ENCODE measurements around the gene TIE1. TPM values are rescaled to one million over a fixed set of nuclear protein-coding genes. Genes with fewer than 3 reads are reported as not detected.

The TIE1 gene
- polyA plus RNA-seq, 2 donors, result 4.2 to 4.7 TPM

DNA sequence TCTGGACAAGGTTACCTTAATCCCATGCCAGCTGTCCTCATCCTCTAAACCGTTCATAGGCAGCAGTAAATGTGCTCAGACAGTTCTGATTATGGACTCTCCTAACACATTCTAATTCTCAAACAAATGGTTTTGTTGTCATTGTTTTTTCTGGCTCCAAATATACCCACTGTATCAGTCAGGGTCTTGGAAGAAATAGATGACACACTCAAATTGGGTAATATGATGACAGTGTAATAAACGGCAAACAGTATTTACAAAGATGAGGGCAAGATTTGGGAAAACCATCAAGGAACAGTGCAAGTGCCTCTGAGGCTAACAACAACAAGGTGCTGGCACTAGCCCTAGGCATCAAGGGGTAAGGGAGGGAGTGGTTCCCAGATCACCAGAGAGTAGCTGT, 53.7 kb downstream of the TIE1 start:
- no peak overlapping the region for H3K4me3 ChIP-seq (ENCODE audit: low read depth in 1 of 2, low read length in 2 of 2)
- H3K4me1 ChIP-seq (ENCODE audit: control insufficient read depth in 2 of 2, insufficient read depth in 2 of 2, low read length in 1 of 2), result peaks cover 0 to 6% of the 10 kb centered on the region in 2 donors
- 86 to 87% methylated on average over 2 of the region's 2 CpGs for WGBS, 2 donors
- no peaks in the 10 kb centered on the region for H3K36me3 ChIP-seq (ENCODE audit: control insufficient read depth in 2 of 2, insufficient read depth in 2 of 2, low read length in 1 of 2)
- no peaks in the 10 kb centered on the region for H3K27me3 ChIP-seq (ENCODE audit: control insufficient read depth in 1 of 2, insufficient read depth in 2 of 2, low read length in 2 of 2)
- no peaks in the 10 kb centered on the region for H3K9me3 ChIP-seq (ENCODE audit: control insufficient read depth in 2 of 2, insufficient read depth in 1 of 2, low read depth in 1 of 2, low read length in 1 of 2)
- H3K27ac ChIP-seq (ENCODE audit: low read depth in 2 of 2, low read length in 1 of 2), result no peak overlapping the region

DNA sequence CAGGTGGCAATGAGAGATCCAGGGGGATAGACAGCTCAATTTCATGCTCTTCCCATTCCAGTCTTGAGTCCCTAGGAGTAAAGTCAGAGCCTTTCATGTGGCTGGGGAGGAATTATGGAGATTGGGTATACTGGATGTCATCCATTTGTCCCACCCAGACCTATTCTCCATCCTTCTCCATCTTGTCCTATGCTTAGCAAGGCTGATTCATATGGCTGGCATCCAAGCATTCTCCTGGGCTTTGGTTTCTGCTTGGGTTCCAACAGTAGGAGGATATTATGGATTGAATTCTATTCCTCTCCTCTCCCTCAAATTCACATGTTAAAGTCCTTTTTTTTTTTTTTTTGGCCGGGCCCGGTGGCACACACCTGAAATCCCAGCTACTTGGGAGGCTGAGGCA, 54.2 kb downstream of the TIE1 start:
- Histone ChIP-seq H3K4me1 (ENCODE audit: control insufficient read depth in 2 of 2, insufficient read depth in 2 of 2, low read length in 1 of 2) (peaks cover 0 to 4% of the 10 kb centered on the region in 2 donors), H3K9me3 (ENCODE audit: control insufficient read depth in 2 of 2, insufficient read depth in 1 of 2, low read depth in 1 of 2, low read length in 1 of 2) (no peaks in the 10 kb centered on the region), H3K4me3 (ENCODE audit: low read depth in 1 of 2, low read length in 2 of 2) (no peak overlapping the region), H3K36me3 (ENCODE audit: control insufficient read depth in 2 of 2, insufficient read depth in 2 of 2, low read length in 1 of 2) (no peaks in the 10 kb centered on the region), H3K27me3 (ENCODE audit: control insufficient read depth in 1 of 2, insufficient read depth in 2 of 2, low read length in 2 of 2) (no peaks in the 10 kb centered on the region), H3K27ac (ENCODE audit: low read depth in 2 of 2, low read length in 1 of 2) (no peak overlapping the region)
- WGBS, 2 donors, result 94% methylated on average over 2 of the region's 2 CpGs

DNA sequence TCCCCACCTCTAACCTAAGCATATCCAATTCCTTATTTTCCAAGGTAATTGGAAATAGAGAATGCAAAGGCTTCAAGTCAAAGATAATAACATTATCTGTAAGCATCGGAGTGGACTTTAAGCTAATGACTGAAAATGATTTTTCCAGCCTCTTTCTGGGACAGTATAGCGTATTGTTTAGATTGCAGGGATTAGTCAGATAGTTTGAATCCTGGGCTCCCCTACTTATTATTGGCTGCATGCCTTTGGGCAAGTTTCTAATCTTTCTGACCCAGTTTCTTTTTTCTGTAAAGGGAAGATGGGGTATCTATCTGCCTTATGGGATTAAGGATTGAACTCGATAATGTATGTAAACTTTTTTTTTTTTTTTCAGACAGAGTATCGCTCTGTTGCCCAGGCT, 56.5 kb downstream of the TIE1 start:
- Histone ChIP-seq H3K9me3 (ENCODE audit: control insufficient read depth in 2 of 2, insufficient read depth in 1 of 2, low read depth in 1 of 2, low read length in 1 of 2) (no peaks in the 10 kb centered on the region), H3K27me3 (ENCODE audit: control insufficient read depth in 1 of 2, insufficient read depth in 2 of 2, low read length in 2 of 2) (no peaks in the 10 kb centered on the region), H3K27ac (ENCODE audit: low read depth in 2 of 2, low read length in 1 of 2) (no peak overlapping the region), H3K4me3 (ENCODE audit: low read depth in 1 of 2, low read length in 2 of 2) (no peak overlapping the region), H3K36me3 (ENCODE audit: control insufficient read depth in 2 of 2, insufficient read depth in 2 of 2, low read length in 1 of 2) (peaks cover 0 to 8% of the 10 kb centered on the region in 2 donors), H3K4me1 (ENCODE audit: control insufficient read depth in 2 of 2, insufficient read depth in 2 of 2, low read length in 1 of 2) (peaks cover 0 to 9% of the 10 kb centered on the region in 2 donors)
- WGBS, 2 donors, result 80 to 86% methylated on average over 4 of the region's 4 CpGs

DNA sequence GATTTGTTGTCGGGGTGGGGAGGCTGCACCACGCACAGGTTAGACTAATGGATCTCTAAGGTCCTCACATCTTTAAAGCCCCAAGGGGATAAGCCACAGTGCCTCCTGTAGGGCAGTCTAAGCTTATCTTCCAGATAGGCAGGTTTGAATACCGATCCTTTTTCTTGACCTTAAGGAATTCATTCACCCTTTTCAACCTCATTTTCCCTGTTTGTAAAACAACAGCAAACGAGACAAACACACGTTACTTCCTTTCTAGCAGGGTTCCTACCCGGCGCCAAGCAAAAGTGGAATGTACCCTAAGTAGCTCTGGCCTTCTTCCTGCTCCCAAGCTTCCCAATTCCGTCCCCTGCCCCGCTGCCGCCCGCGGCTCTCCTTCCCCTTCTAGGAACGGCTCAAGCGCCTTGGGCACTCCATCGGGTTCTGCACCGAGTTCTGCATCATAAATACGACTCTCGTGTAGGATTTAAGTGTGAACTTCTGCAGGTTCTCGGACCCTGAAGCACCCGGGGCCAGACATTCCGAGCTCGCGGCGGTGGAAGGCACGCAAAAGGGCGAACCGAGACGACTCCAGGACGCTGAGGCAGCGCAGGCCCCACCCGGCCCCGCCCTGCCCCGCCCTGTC, 57.5 kb downstream of the TIE1 start:
- Histone ChIP-seq H3K27ac (ENCODE audit: low read depth in 2 of 2, low read length in 1 of 2) (peak overlapping the region; percentile 85 to 97), H3K36me3 (ENCODE audit: control insufficient read depth in 2 of 2, insufficient read depth in 2 of 2, low read length in 1 of 2) (peaks cover 5 to 11% of the 10 kb centered on the region in 2 donors), H3K4me3 (ENCODE audit: low read depth in 1 of 2, low read length in 2 of 2) (peak overlapping the region; percentile 45 to 62), H3K27me3 (ENCODE audit: control insufficient read depth in 1 of 2, insufficient read depth in 2 of 2, low read length in 2 of 2) (no peaks in the 10 kb centered on the region), H3K4me1 (ENCODE audit: control insufficient read depth in 2 of 2, insufficient read depth in 2 of 2, low read length in 1 of 2) (peaks cover 2 to 9% of the 10 kb centered on the region in 2 donors), H3K9me3 (ENCODE audit: control insufficient read depth in 2 of 2, insufficient read depth in 1 of 2, low read depth in 1 of 2, low read length in 1 of 2) (no peaks in the 10 kb centered on the region)
- WGBS, 2 donors, result 1% methylated on average over 27 to 33 of the region's 33 CpGs

DNA sequence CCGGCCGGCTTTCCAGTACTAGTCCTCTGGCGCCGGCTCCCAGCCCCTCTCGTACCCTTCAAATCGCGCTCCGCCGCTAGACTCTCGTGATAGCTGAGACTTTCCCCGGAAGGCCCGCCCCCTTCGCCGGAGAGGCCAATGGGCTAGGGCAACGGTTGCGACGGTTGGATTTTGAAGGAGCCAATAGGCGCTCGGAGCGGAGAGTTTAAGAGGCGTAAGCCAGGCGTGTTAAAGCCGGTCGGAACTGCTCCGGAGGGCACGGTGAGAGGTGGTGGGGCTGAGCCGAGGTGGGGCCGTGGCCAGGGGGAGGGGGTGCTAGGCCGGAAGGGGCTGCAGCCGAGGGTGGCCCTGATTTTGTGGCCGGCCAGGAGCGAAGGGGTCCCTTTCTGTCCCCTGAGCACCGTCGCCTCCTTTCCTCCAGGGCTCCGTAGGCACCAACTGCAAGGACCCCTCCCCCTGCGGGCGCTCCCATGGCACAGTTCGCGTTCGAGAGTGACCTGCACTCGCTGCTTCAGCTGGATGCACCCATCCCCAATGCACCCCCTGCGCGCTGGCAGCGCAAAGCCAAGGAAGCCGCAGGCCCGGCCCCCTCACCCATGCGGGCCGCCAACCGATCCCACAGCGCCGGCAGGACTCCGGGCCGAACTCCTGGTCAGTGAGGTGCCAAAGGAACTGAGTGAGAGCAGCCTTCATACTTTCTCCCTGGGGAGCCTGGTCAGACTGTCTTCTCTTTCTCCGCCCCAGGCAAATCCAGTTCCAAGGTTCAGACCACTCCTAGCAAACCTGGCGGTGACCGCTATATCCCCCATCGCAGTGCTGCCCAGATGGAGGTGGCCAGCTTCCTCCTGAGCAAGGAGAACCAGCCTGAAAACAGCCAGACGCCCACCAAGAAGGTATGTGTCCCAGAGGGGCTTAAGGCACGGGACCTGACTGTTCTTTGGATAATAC, 58.2 kb downstream of the TIE1 start, which contains the start of gene CDC20:
TSS of gene CDC20 (plus strand) at position 236 of the 948 bp plus-strand sequence. CDS start at position 471, 235 bp downstream.
- 3 to 4% methylated on average over 55 to 59 of the region's 59 CpGs for WGBS, 2 donors
- Histone ChIP-seq H3K4me3 (ENCODE audit: low read depth in 1 of 2, low read length in 2 of 2) (peak within 1 kb of the TSS; percentile 45 to 62), H3K36me3 (ENCODE audit: control insufficient read depth in 2 of 2, insufficient read depth in 2 of 2, low read length in 1 of 2) (peaks cover 9 to 16% of the 10 kb centered on the region in 2 donors), H3K4me1 (ENCODE audit: control insufficient read depth in 2 of 2, insufficient read depth in 2 of 2, low read length in 1 of 2) (peaks cover 2 to 9% of the 10 kb centered on the region in 2 donors), H3K27me3 (ENCODE audit: control insufficient read depth in 1 of 2, insufficient read depth in 2 of 2, low read length in 2 of 2) (no peaks in the 10 kb centered on the region), H3K27ac (ENCODE audit: low read depth in 2 of 2, low read length in 1 of 2) (peak within 1 kb of the TSS; percentile 85 to 97), H3K9me3 (ENCODE audit: control insufficient read depth in 2 of 2, insufficient read depth in 1 of 2, low read depth in 1 of 2, low read length in 1 of 2) (no peaks in the 10 kb centered on the region)

DNA sequence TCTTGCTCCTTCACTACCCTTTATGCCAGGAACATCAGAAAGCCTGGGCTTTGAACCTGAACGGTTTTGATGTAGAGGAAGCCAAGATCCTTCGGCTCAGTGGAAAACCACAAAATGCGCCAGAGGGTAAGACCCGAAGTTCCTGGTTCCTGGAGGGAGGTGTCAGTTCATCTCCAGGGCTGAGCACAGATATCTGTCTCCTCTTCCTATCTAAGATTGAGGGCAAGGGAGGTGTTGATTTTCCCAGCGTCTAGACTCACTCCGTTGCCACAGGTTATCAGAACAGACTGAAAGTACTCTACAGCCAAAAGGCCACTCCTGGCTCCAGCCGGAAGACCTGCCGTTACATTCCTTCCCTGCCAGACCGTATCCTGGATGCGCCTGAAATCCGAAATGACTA, 58.9 kb downstream of the TIE1 start:
- WGBS, 2 donors, result 29 to 38% methylated on average over 11 of the region's 11 CpGs
- Histone ChIP-seq H3K27me3 (ENCODE audit: control insufficient read depth in 1 of 2, insufficient read depth in 2 of 2, low read length in 2 of 2) (no peaks in the 10 kb centered on the region), H3K27ac (ENCODE audit: low read depth in 2 of 2, low read length in 1 of 2) (peak overlapping the region in 1 of 2 donors; percentile 44), H3K9me3 (ENCODE audit: control insufficient read depth in 2 of 2, insufficient read depth in 1 of 2, low read depth in 1 of 2, low read length in 1 of 2) (no peaks in the 10 kb centered on the region), H3K36me3 (ENCODE audit: control insufficient read depth in 2 of 2, insufficient read depth in 2 of 2, low read length in 1 of 2) (peaks cover 16 to 23% of the 10 kb centered on the region in 2 donors), H3K4me1 (ENCODE audit: control insufficient read depth in 2 of 2, insufficient read depth in 2 of 2, low read length in 1 of 2) (peaks cover 2 to 14% of the 10 kb centered on the region in 2 donors), H3K4me3 (ENCODE audit: low read depth in 1 of 2, low read length in 2 of 2) (peak overlapping the region; percentile 45 to 62)

DNA sequence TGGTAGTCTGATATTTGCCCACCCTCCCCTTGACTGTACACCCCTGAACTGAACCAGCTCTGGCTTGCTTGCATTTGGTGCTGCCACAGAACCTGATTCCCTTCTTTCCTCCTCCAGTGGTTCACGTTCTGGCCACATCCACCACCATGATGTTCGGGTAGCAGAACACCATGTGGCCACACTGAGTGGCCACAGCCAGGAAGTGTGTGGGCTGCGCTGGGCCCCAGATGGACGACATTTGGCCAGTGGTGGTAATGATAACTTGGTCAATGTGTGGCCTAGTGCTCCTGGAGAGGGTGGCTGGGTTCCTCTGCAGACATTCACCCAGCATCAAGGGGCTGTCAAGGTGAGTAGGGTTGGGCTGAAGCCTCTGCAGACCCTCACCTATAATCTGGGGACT, 59.8 kb downstream of the TIE1 start:
- Histone ChIP-seq H3K4me3 (ENCODE audit: low read depth in 1 of 2, low read length in 2 of 2) (no peak overlapping the region), H3K27ac (ENCODE audit: low read depth in 2 of 2, low read length in 1 of 2) (no peak overlapping the region), H3K4me1 (ENCODE audit: control insufficient read depth in 2 of 2, insufficient read depth in 2 of 2, low read length in 1 of 2) (peaks cover 2 to 16% of the 10 kb centered on the region in 2 donors), H3K27me3 (ENCODE audit: control insufficient read depth in 1 of 2, insufficient read depth in 2 of 2, low read length in 2 of 2) (no peaks in the 10 kb centered on the region), H3K36me3 (ENCODE audit: control insufficient read depth in 2 of 2, insufficient read depth in 2 of 2, low read length in 1 of 2) (peaks cover 23 to 31% of the 10 kb centered on the region in 2 donors), H3K9me3 (ENCODE audit: control insufficient read depth in 2 of 2, insufficient read depth in 1 of 2, low read depth in 1 of 2, low read length in 1 of 2) (no peaks in the 10 kb centered on the region)
- WGBS, 2 donors, result 67 to 71% methylated on average over 4 of the region's 4 CpGs

DNA sequence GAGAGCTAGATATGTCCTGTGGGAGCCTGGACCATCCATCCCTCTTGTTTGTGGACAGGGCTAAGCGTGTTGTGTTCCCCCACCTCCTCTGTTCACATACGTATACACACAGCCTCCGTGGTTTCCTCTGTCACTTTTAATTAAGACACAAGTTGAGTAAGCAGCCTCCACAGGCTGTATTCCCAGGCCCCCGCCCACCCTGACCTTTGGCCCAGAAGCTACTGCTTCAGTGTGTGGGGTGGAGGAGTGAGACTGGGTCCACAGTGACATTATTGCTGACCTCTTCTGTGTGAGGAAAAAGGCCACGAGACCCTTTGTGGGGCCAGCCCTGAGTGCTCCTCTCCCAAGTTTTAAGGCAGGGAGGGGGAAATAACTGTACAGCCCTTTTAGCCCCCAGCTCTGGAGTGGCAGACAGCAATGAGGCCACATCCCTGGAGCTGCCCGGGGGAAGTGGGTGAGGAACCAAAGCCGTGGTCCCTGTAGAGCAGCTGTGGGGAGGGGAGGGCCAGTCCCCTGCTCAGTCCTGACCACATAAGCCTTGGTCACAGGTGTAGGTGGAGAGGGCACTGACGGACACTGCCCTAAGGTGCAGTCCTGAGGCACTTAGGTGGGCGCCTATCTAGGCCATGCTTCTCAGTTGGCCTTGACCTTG, 62.6 kb downstream of the TIE1 start:
- H3K27ac ChIP-seq (ENCODE audit: low read depth in 2 of 2, low read length in 1 of 2), result no peak overlapping the region
- no peaks in the 10 kb centered on the region for H3K27me3 ChIP-seq (ENCODE audit: control insufficient read depth in 1 of 2, insufficient read depth in 2 of 2, low read length in 2 of 2)
- WGBS, 2 donors, result 72 to 73% methylated on average over 9 of the region's 9 CpGs
- no peak overlapping the region for H3K4me3 ChIP-seq (ENCODE audit: low read depth in 1 of 2, low read length in 2 of 2)
- H3K4me1 ChIP-seq (ENCODE audit: control insufficient read depth in 2 of 2, insufficient read depth in 2 of 2, low read length in 1 of 2), result peaks cover 8 to 26% of the 10 kb centered on the region in 2 donors
- peaks cover 23 to 31% of the 10 kb centered on the region in 2 donors for H3K36me3 ChIP-seq (ENCODE audit: control insufficient read depth in 2 of 2, insufficient read depth in 2 of 2, low read length in 1 of 2)
- H3K9me3 ChIP-seq (ENCODE audit: control insufficient read depth in 2 of 2, insufficient read depth in 1 of 2, low read depth in 1 of 2, low read length in 1 of 2), result no peaks in the 10 kb centered on the region

DNA sequence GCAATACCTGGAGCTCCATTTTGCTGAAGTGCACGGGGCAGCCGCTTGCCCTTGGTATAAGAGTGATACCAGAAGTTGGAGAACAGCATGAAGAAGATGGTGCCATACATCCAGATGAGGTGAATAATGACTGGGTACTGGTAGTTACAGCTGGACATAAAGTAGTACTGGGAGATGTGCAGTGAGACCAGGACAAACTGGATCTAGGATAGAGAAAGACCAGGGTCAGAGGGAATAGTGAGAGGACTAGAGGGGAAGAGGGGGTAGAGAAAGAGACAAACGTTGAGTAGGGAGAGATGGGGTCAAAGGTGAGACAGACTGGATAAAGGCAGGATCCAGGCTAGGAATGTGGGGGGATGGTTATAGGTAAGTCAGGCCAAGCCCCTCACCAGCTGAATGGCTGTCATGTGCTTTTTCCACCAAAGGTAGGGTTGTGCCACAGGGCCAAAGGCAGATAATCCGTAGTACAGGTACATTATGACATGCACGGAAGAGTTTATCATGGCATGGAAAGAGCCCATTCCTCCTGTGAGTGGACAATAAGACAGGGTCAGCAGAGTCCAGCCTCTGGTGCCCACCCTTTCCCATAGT, 63.2 kb downstream of the TIE1 start:
- Histone ChIP-seq H3K27me3 (ENCODE audit: control insufficient read depth in 1 of 2, insufficient read depth in 2 of 2, low read length in 2 of 2) (no peaks in the 10 kb centered on the region), H3K9me3 (ENCODE audit: control insufficient read depth in 2 of 2, insufficient read depth in 1 of 2, low read depth in 1 of 2, low read length in 1 of 2) (no peaks in the 10 kb centered on the region), H3K36me3 (ENCODE audit: control insufficient read depth in 2 of 2, insufficient read depth in 2 of 2, low read length in 1 of 2) (peaks cover 23 to 31% of the 10 kb centered on the region in 2 donors), H3K4me1 (ENCODE audit: control insufficient read depth in 2 of 2, insufficient read depth in 2 of 2, low read length in 1 of 2) (peaks cover 12 to 27% of the 10 kb centered on the region in 2 donors), H3K4me3 (ENCODE audit: low read depth in 1 of 2, low read length in 2 of 2) (no peak overlapping the region), H3K27ac (ENCODE audit: low read depth in 2 of 2, low read length in 1 of 2) (no peak overlapping the region)
- WGBS, 2 donors, result 79 to 80% methylated on average over 5 of the region's 5 CpGs
